GM12875 (cell line): ENCODE measurements around the gene MPO.

Experiments
- H3K4me3 ChIP-seq: one replicate; pipeline ENCODE4 v1.5.1; 2011; ENCODE audit warnings: low read depth, low read length, control low read depth
- TF ChIP-seq, protein P1 (sequence below): IDR thresholded peaks from 2 replicates; pipeline ENCODE4 v1.5.1; 2011; ENCODE audit warnings: low read depth, mild to moderate bottlenecking, control low read depth, inconsistent platforms, low read length, moderate library complexity, borderline replicate concordance; ENCODE audit not compliant: insufficient read depth

Gene MPO

GRCh38 chr17:58276423-58276822 lies 4.3 kb downstream of the MPO start:
- no peak overlapping the region for H3K4me3 ChIP-seq
- TF ChIP-seq, protein P1, sequence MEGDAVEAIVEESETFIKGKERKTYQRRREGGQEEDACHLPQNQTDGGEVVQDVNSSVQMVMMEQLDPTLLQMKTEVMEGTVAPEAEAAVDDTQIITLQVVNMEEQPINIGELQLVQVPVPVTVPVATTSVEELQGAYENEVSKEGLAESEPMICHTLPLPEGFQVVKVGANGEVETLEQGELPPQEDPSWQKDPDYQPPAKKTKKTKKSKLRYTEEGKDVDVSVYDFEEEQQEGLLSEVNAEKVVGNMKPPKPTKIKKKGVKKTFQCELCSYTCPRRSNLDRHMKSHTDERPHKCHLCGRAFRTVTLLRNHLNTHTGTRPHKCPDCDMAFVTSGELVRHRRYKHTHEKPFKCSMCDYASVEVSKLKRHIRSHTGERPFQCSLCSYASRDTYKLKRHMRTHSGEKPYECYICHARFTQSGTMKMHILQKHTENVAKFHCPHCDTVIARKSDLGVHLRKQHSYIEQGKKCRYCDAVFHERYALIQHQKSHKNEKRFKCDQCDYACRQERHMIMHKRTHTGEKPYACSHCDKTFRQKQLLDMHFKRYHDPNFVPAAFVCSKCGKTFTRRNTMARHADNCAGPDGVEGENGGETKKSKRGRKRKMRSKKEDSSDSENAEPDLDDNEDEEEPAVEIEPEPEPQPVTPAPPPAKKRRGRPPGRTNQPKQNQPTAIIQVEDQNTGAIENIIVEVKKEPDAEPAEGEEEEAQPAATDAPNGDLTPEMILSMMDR = no peak

GRCh38 chr17:58275417-58275816 lies 5.3 kb downstream of the MPO start:
- TF ChIP-seq, protein P1 = no peak
- H3K4me3 ChIP-seq = no peak overlapping the region

DNA sequence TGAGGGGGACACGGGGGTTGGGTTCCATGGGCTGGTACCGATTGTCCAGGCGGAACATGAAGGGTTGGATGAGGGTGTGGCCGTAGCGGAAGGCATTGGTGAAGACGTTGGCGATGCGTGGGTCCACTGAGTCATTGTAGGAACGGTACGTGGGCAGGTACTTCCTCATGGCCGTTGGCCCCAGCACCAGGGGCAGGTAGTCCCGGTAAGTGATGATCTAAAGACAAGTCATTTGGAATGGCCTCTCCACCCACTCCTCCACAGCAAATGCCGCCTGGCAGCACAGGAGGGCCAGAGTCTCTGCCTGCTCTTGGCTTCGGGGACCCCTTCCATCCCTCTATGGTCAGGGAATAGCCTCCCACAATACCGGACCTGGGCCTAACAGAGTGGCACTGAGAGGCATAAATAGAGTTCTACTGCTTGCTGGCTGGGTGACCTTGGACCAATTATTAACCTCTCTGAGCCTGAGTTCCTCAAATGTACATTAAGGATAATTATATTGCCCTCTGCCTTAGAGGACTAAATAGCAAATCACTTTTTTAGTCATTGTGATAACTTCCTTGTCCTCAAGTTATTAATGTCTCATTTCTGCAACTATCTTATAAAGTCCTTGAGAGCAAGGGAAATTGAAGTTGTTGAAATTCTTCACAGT lies 7.2 kb downstream of the MPO start:
- no peak overlapping the region for H3K4me3 ChIP-seq
- TF ChIP-seq, protein P1 = no peak

DNA sequence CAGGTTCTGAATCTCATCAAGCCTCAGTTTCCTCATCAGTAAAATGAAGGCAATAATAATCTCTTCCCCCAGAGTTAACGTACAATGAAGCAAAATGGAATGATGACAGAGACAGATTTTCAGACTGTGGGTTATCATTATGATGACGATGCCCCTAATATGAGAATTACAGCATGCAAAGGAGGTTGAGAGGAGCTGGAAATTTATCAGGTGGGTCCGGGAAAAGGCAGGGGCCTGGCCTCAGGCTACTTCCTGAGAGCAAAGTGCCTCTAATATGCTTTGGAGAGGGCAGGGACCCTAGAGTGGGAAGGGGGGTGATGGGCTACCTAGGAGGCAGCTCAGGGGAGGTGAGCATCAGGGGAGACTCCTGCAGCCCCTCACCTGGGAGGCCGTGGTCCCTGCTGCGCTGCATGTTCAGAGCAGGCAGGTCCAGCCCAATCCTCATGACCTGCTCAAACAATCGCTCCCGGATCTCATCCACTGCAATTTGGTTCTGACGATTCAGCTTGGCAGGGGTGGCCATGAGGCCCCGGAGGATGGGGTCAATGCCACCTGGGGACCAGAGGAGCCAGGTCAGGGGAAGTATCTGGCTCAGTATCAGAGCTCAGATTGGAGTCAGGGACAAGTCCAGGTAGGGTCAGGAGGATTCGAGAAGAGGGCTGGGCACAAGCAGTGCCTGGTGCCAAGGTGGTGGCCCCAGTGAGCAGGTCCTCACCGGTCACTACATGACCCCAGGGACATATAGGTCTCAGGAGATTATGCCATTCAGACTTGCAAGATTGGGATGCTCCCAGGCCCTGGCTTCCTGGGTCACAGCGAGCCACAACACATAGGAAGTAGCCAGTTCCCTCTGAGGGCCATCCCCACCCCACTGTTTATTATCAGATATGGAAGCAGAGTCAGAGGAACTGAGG lies 8.1 kb downstream of the MPO start:
- TF ChIP-seq, protein P1 = no peak
- no peak overlapping the region for H3K4me3 ChIP-seq

GRCh38 chr17:58271216-58271931 lies 9.4 kb downstream of the MPO start:
- TF ChIP-seq, protein P1 = no peak
- H3K4me3 ChIP-seq = no peak overlapping the region

- TF ChIP-seq, protein P1 = peak; percentile 50; the same call in 1 of the 2 replicates
- no peak overlapping the region for H3K4me3 ChIP-seq
These were observed 10.1 kb downstream of the MPO start for GRCh38 chr17:58270476-58271215.
